Tibial nerve (tissue), 4 donors: ENCODE measurements around the gene RIMS1. TPM values are rescaled to one million over a fixed set of nuclear protein-coding genes. Genes with fewer than 3 reads are reported as not detected.

ENCODE experiments used
- DNase-seq, 2 donors: peaks; one replicate each; pipeline ENCODE4 v3.0.0-alpha.2; 2019; ENCODE audit warnings: low spot score in 2 of 2
- H3K27ac ChIP-seq, 4 donors: fragments of 200-600 bp; sonication (generic) in 3 of 4; one replicate each; pipeline ENCODE4 v1.5.1; 2017 to 2019; ENCODE audit warnings: mild to moderate bottlenecking in 1 of 4
- H3K27me3 ChIP-seq, 2 donors: fragments of 200-600 bp; sonication (generic) in 1 of 2; one replicate each; pipeline versions ENCODE4 v1.5.1 to v1.6.0; 2017 to 2019
- H3K36me3 ChIP-seq, 3 donors: fragments of 200-600 bp; sonication (generic); one replicate each; pipeline ENCODE4 v1.5.1; 2018 to 2019
- H3K4me1 ChIP-seq, 4 donors: fragments of 200-600 bp; sonication (generic) in 3 of 4; one replicate each; pipeline ENCODE4 v1.5.1; 2017 to 2019
- H3K4me3 ChIP-seq, 4 donors: fragments of 200-600 bp; sonication (generic) in 3 of 4; one replicate each; pipeline ENCODE4 v1.5.1; 2017 to 2019; ENCODE audit warnings: mild to moderate bottlenecking in 1 of 4, moderate library complexity in 1 of 4
- H3K9me3 ChIP-seq, 4 donors: fragments of 200-600 bp; sonication (generic) in 3 of 4; one replicate each; pipeline ENCODE4 v1.5.1; 2017 to 2019
- EP300 ChIP-seq, 2 donors: sonication (generic); formaldehyde crosslinking; IDR thresholded peaks; one replicate each; pipeline ENCODE4 v1.6.1; 2017; ENCODE audit warnings: antibody characterized with exemption in 2 of 2, mild to moderate bottlenecking in 1 of 2
- POLR2A ChIP-seq, 2 donors: fragments of 450-650 bp; IDR thresholded peaks; one replicate each; pipeline ENCODE4 v1.6.1; 2017; ENCODE audit warnings: antibody characterized with exemption in 2 of 2, mild to moderate bottlenecking in 2 of 2, moderate library complexity in 2 of 2
- WGBS, 2 donors: methylation state at CpG; one replicate each; pipeline ENCODE4 v1.1.5; 2018; 5-methylcytosine and 5-hydroxymethylcytosine counted together
- total RNA-seq, 4 donors: library from RNA; depleted of rRNA; stranded (reverse); fragments of >200 nt; gene quantifications; one replicate each; pipeline ENCODE4 v1.1.0, GENCODE V29; 2016
- TF ChIP-seq, protein P1 (sequence below), 5 experiments: fragments of 200-600 bp in 3 of 5; fragments of 450-650 bp in 2 of 5; sonication (generic) in 3 of 5; IDR thresholded peaks; one replicate each; pipeline ENCODE4 v1.5.1; 2016 to 2019; ENCODE audit warnings: antibody characterized with exemption in 5 of 5, mild to moderate bottlenecking in 3 of 5, moderate library complexity in 2 of 5

The RIMS1 gene
- total RNA-seq, 4 donors from 2014 or later, result 1.3 to 5.1 (median 3.3) TPM

DNA sequence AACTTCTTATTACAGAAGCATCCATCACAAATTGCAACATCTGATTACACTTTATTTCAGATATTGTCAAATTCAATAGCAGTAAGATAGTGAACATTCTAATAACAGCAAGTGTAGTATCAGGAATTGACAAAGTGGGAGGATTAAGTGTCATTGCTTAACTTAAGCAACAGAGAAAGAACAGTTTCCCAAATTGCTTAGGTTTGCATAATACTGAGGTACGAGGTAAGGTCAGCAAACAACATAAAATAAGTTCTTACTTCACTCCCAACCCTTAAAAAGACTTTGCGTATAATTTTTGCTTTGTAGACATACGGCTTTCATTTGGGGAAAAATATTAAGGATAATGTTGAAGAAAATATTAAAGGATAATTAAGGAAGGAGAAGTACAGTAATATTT, 163.0 kb downstream of the RIMS1 start:
- Histone ChIP-seq H3K36me3 (no peaks in the 10 kb centered on the region), H3K9me3 (peaks cover 0 to 5% (median 0%) of the 10 kb centered on the region in 4 donors), H3K4me3 (no peak overlapping the region), H3K27ac (no peak overlapping the region), H3K4me1 (peaks cover 0 to 3% (median 0%) of the 10 kb centered on the region in 4 donors), H3K27me3 (no peaks in the 10 kb centered on the region)
- WGBS, 2 donors, result 76 to 93% methylated on average over 3 of the region's 3 CpGs
- TF ChIP-seq, protein P1, sequence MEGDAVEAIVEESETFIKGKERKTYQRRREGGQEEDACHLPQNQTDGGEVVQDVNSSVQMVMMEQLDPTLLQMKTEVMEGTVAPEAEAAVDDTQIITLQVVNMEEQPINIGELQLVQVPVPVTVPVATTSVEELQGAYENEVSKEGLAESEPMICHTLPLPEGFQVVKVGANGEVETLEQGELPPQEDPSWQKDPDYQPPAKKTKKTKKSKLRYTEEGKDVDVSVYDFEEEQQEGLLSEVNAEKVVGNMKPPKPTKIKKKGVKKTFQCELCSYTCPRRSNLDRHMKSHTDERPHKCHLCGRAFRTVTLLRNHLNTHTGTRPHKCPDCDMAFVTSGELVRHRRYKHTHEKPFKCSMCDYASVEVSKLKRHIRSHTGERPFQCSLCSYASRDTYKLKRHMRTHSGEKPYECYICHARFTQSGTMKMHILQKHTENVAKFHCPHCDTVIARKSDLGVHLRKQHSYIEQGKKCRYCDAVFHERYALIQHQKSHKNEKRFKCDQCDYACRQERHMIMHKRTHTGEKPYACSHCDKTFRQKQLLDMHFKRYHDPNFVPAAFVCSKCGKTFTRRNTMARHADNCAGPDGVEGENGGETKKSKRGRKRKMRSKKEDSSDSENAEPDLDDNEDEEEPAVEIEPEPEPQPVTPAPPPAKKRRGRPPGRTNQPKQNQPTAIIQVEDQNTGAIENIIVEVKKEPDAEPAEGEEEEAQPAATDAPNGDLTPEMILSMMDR (IDR thresholded peaks at IDR 0.05), result no peak
- TF ChIP-seq EP300 (IDR thresholded peaks at IDR 0.05) (no peak), POLR2A (IDR thresholded peaks at IDR 0.05) (no peak)
- DNase-seq, result no peak

DNA sequence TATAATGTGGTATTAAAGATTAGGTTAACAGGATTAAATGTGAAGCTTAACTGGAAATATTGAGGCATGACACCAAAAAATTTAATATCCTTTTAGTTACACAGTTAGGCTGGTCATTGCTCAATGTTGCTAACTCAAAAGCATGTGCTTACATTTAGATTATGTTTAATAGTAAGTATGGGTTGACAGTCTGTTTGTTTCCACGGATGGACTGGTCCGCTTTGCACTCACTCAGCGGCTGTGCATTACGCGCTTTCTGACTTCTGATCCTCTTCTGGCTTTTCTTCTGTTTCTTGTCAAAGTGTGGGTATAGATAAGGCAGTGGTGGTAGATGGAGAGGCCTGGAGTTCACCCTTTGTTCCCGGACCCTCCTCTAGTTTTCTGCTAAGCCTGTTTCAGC, 174.9 kb downstream of the RIMS1 start:
- TF ChIP-seq EP300 (IDR thresholded peaks at IDR 0.05) (no peak), POLR2A (IDR thresholded peaks at IDR 0.05) (no peak)
- TF ChIP-seq, protein P1 (IDR thresholded peaks at IDR 0.05), result no peak
- no peaks in the 10 kb centered on the region for H3K27me3 ChIP-seq
- H3K36me3 ChIP-seq, result no peaks in the 10 kb centered on the region
- 84 to 90% methylated on average over 6 of the region's 6 CpGs for WGBS, 2 donors
- no peak overlapping the region for H3K27ac ChIP-seq
- DNase-seq, result no peak
- no peaks in the 10 kb centered on the region for H3K4me1 ChIP-seq
- H3K9me3 ChIP-seq, result no peaks in the 10 kb centered on the region
- H3K4me3 ChIP-seq, result no peak overlapping the region

DNA sequence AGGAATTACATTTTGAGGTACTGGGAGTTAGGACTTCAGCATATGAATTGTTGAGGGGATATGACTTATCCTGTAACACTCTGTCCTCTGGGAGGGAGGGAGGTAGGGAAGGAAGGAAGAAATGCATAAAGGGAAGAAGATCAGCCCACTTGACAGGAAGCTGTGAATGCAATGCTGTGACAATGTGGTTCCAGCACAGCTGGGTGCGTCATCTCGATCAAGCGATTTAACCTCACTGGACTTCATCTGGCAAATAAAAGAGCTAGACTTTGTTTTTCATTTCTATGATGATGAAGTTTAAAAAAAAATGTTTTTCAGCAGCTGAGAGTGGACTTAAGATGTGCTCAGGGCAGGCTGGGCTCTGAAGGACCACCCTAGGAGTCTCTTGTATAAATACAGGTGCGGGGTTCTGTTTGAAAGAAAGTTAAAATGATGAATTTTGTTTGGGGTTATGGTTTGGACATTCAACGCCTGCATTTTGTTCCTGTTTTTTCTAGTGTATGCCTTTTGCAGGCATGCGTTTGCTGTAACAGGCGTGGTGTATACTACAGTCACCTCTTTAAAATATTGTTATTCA, 178.1 kb downstream of the RIMS1 start:
- Histone ChIP-seq H3K9me3 (no peaks in the 10 kb centered on the region), H3K27ac (no peak overlapping the region), H3K36me3 (no peaks in the 10 kb centered on the region), H3K4me3 (no peak overlapping the region), H3K27me3 (no peaks in the 10 kb centered on the region), H3K4me1 (no peaks in the 10 kb centered on the region)
- no peak for TF ChIP-seq POLR2A (IDR thresholded peaks at IDR 0.05)
- no peak for TF ChIP-seq EP300 (IDR thresholded peaks at IDR 0.05)
- TF ChIP-seq, protein P1 (IDR thresholded peaks at IDR 0.05), result no peak
- WGBS, 2 donors, result 62 to 69% methylated on average over 7 of the region's 7 CpGs
- DNase-seq, result no peak

DNA sequence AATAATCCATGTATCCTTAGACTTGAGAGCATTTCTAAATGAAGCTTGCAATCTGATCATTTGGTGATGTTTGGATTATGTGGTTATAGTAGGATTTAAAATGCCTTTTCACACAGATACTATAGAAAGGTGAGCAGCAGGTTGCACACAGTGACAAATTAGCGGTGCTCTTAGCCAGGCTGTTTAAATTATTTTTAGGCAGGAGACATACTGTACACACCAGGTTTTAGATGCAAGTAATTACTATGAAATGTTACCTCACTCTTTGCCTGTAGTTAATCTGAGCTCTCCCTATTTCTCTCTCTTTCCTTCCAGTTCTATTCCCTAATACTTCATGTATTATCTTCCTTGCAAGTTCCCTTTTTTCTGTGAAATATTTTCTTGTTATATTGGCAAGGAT, 191.7 kb downstream of the RIMS1 start:
- TF ChIP-seq EP300 (IDR thresholded peaks at IDR 0.05), result no peak
- TF ChIP-seq, protein P1 (IDR thresholded peaks at IDR 0.05), result no peak
- no peak for TF ChIP-seq POLR2A (IDR thresholded peaks at IDR 0.05)
- no peaks in the 10 kb centered on the region for H3K4me1 ChIP-seq
- no peak overlapping the region for H3K27ac ChIP-seq
- H3K9me3 ChIP-seq, result no peaks in the 10 kb centered on the region
- no peaks in the 10 kb centered on the region for H3K36me3 ChIP-seq
- H3K4me3 ChIP-seq, result no peak overlapping the region
- WGBS, 2 donors, result 96 to 100% methylated on average over 1 of the region's 1 CpG
- H3K27me3 ChIP-seq, result no peaks in the 10 kb centered on the region
- DNase-seq, result no peak

DNA sequence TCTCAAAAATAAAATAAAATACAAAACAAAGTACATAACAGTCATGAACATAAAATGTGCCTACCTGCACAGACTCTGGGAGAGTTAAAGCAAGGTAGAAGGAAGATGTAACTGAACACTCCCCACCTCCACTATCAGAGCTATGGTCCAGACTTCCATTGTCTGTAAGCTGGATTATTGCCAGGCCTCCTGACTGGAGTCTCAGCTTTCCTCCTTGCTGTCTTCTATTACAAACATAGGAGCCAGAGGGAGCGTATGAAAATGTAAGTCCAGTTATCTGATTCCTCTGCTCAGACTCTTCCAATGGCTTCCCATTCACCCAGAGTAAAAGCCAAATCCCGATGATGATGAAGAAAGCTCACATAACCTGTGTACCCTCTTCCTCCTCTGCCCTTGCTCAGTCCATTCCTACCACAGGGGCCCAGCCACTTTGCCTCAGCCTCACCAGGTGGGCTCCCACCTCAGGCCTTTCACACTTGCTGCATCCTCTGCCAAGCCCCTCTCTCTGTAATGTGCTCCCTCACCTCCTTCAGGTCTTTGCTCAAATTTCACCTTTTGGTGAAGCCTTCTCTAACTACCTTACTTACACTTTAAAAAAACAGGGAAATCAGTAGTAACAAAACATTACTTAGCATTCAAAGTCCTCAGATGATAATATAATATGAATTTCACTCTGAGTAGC, 194.1 kb downstream of the RIMS1 start:
- Histone ChIP-seq H3K9me3 (no peaks in the 10 kb centered on the region), H3K27ac (no peak overlapping the region), H3K4me3 (no peak overlapping the region), H3K4me1 (no peaks in the 10 kb centered on the region), H3K36me3 (no peaks in the 10 kb centered on the region), H3K27me3 (no peaks in the 10 kb centered on the region)
- DNase-seq, result no peak
- 71 to 83% methylated on average over 2 of the region's 2 CpGs for WGBS, 2 donors
- TF ChIP-seq, protein P1 (IDR thresholded peaks at IDR 0.05), result no peak
- TF ChIP-seq EP300 (IDR thresholded peaks at IDR 0.05), result no peak
- TF ChIP-seq POLR2A (IDR thresholded peaks at IDR 0.05), result no peak
